ENCODE data around the gene OR10X1. TPM values are rescaled to one million over a fixed set of nuclear protein-coding genes. Genes with fewer than 3 reads are reported as not detected.

The OR10X1 gene
- total and polyA plus RNA-seq, 2 of the 4 experiments (the other 2 are of a cell fraction), result not detected

DNA sequence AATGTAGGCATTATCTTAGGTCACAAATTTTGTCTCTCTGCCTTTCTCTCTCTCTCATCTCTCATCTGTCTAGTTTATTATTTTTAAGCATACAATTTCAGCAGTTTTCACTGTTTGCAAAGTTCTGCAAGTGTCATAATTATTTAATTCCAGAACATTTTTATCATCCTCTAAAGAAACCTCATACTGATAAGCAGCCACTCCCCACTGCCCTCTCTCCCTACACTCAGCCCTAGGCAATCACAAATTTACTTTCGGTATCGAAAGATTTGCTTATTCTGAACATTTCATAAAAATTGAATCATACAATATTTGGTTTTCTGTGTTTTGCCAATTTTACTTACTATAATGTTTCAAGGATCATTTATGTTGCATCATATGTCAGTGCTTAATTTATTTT, 42.1 kb downstream of the OR10X1 start:
- in situ Hi-C loops (cut with MboI; ENCODE audit: low sequenced_read_pairs), result no loop called here
- no peaks in the 10 kb centered on the region for H3K9me3 ChIP-seq (ENCODE audit: control insufficient read depth, insufficient read depth, low read length)
- H3K36me3 ChIP-seq (ENCODE audit: control insufficient read depth, insufficient read depth, low read length), result no peaks in the 10 kb centered on the region
- H3K56ac ChIP-seq (ENCODE audit: extremely low read depth, insufficient read depth, low read length), result no peak overlapping the region
- no peak overlapping the region for H4K91ac ChIP-seq (ENCODE audit: insufficient read depth, low read depth, low read length)
- H3K79me1 ChIP-seq (ENCODE audit: low read depth in 1 of 2, low read length in 2 of 2), result no peaks in the 10 kb centered on the region
- H3K23ac ChIP-seq (ENCODE audit: low read depth, low read length), result no peak overlapping the region
- DNase-seq (no peak), ATAC-seq (ENCODE audit: low read depth) (no peak)
- no peak for TF ChIP-seq RCOR1 (IDR thresholded peaks at IDR 0.05; ENCODE audit: insufficient replicate concordance, low read length)
- no peak for TF ChIP-seq POLR2A (IDR thresholded peaks at IDR 0.05; ENCODE audit: low read depth, low read length)
- H3K18ac ChIP-seq (ENCODE audit: low read depth, low read length), result no peak overlapping the region
- WGBS, 2 experiments (ENCODE audit: extremely low coverage in 2 of 2, insufficient read length in 1 of 2), result no CpG with 5 or more reads among the region's 2 CpGs
- no peak overlapping the region for H4K5ac ChIP-seq (ENCODE audit: low read depth, low read length)
- H4K20me1 ChIP-seq (ENCODE audit: insufficient read depth, low read length), result no peaks in the 10 kb centered on the region
- H2BK5ac ChIP-seq (ENCODE audit: low read depth, low read length, poor library complexity, severe bottlenecking), result no peak overlapping the region
- H2AFZ ChIP-seq (replicated peaks; ENCODE audit: low read length, poor library complexity), result no peak overlapping the region
- H2AK9ac ChIP-seq (replicated peaks; ENCODE audit: low read depth, low read length, poor library complexity), result no peak overlapping the region
- no peak overlapping the region for H4K8ac ChIP-seq (ENCODE audit: low read depth in 2 of 2, low read length in 2 of 2)
- no peak overlapping the region for H2BK20ac ChIP-seq (ENCODE audit: low read depth, low read length)
- ChIA-PET CTCF (no interaction called here), POLR2A (ENCODE audit: unreplicated experiment) (no interaction called here)
- no peak overlapping the region for H3K14ac ChIP-seq (replicated peaks; ENCODE audit: low read depth, low read length)
- H2AK5ac ChIP-seq (ENCODE audit: low read depth, low read length), result no peak overlapping the region
- BruUV-seq (replicated peaks), result no TSS peak
- H2BK120ac ChIP-seq (ENCODE audit: low read depth, low read length), result no peak overlapping the region
- H2BK15ac ChIP-seq (ENCODE audit: low read depth, low read length), result no peak overlapping the region
- no peak overlapping the region for H3K9ac ChIP-seq (ENCODE audit: low read depth, low read length)
- no peak overlapping the region for H3K27ac ChIP-seq (ENCODE audit: insufficient read depth, low read length)
- no peaks in the 10 kb centered on the region for H3K27me3 ChIP-seq (ENCODE audit: control insufficient read depth, insufficient read depth, low read length)
- H3K4me3 ChIP-seq (ENCODE audit: insufficient read depth, low read depth, low read length), result no peak overlapping the region
- H3K9me1 ChIP-seq (ENCODE audit: insufficient read depth, low read length), result no peaks in the 10 kb centered on the region
- H3K4me1 ChIP-seq (ENCODE audit: control insufficient read depth, insufficient read depth, low read length), result no peaks in the 10 kb centered on the region
- intact Hi-C loops (cut with micrococcal nuclease), result loop anchor here (10.0 kb wide), 1 partner anchor 243 kb away; no protein-coding TSS in a partner anchor
- no peak overlapping the region for H3K4me2 ChIP-seq (ENCODE audit: low read depth, low read length)
- H3K4ac ChIP-seq (ENCODE audit: low read depth, low read length), result no peak overlapping the region
- dilution Hi-C loops (cut with HindIII; ENCODE audit: low sequenced_read_pairs, unreplicated experiment), result no loop called here
